ENCODE results near the gene RNF222.

DNA sequence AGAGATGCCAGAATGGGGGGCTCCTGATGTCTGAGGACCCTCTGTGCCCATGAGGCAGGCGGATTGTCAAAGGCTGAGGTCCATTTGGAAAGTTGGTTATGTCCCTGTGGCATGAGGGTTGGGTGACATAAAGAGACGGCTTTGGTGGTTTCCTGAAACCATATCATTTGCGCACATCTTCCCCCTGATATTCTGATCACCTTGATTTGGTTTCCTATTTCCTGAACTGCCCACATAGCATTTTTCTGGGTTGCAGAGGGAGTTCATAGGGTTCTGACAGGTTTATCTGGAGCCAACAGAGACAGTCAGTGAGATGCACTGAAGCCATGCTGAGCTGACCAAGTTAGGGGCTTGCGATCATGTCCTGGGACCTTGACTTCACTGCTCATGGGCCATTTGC, 15.7 kb upstream of the RNF222 start:
- TF ChIP-seq, protein P1, sequence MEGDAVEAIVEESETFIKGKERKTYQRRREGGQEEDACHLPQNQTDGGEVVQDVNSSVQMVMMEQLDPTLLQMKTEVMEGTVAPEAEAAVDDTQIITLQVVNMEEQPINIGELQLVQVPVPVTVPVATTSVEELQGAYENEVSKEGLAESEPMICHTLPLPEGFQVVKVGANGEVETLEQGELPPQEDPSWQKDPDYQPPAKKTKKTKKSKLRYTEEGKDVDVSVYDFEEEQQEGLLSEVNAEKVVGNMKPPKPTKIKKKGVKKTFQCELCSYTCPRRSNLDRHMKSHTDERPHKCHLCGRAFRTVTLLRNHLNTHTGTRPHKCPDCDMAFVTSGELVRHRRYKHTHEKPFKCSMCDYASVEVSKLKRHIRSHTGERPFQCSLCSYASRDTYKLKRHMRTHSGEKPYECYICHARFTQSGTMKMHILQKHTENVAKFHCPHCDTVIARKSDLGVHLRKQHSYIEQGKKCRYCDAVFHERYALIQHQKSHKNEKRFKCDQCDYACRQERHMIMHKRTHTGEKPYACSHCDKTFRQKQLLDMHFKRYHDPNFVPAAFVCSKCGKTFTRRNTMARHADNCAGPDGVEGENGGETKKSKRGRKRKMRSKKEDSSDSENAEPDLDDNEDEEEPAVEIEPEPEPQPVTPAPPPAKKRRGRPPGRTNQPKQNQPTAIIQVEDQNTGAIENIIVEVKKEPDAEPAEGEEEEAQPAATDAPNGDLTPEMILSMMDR (IDR thresholded peaks at IDR 0.05; ENCODE audit: control extremely low read depth in 1 of 3, insufficient read depth in 1 of 3, low read depth in 1 of 3, low read length in 3 of 3) = no peak
- TF ChIP-seq POLR2A (IDR thresholded peaks at IDR 0.05; ENCODE audit: control extremely low read depth in 1 of 2, low read depth in 2 of 2, low read length in 2 of 2) = no peak
- no peak for TF ChIP-seq GABPA (IDR thresholded peaks at IDR 0.05; ENCODE audit: borderline replicate concordance, insufficient read depth, low read length)
- no peak for TF ChIP-seq TAF1 (IDR thresholded peaks at IDR 0.05; ENCODE audit: low read depth, low read length)
- TF ChIP-seq, protein P2, sequence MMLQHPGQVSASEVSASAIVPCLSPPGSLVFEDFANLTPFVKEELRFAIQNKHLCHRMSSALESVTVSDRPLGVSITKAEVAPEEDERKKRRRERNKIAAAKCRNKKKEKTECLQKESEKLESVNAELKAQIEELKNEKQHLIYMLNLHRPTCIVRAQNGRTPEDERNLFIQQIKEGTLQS (IDR thresholded peaks at IDR 0.05; ENCODE audit: insufficient read depth, low read depth, low read length) = no peak
- TF ChIP-seq KDM5A (IDR thresholded peaks at IDR 0.05; ENCODE audit: low read length) = no peak
- no peak for TF ChIP-seq CHD1 (IDR thresholded peaks at IDR 0.05; ENCODE audit: low read depth, low read length)
- no peak for TF ChIP-seq TCF12 (IDR thresholded peaks at IDR 0.05; ENCODE audit: low read depth, low read length)
- TF ChIP-seq SUZ12 (IDR thresholded peaks at IDR 0.05; ENCODE audit: low read length) = no peak
- no peak for TF ChIP-seq EZH2 (IDR thresholded peaks at IDR 0.05; ENCODE audit: low read depth, low read length, severe bottlenecking)
- TF ChIP-seq EP300 (IDR thresholded peaks at IDR 0.05; ENCODE audit: borderline replicate concordance in 1 of 2, low read depth in 2 of 2, low read length in 2 of 2) = no peak
- TF ChIP-seq MAFK (IDR thresholded peaks at IDR 0.05; ENCODE audit: low read depth, low read length) = no peak
- no peak for TF ChIP-seq POLR2AphosphoS5 (IDR thresholded peaks at IDR 0.05; ENCODE audit: low read depth, low read length)
- no peak for TF ChIP-seq TBP (IDR thresholded peaks at IDR 0.05; ENCODE audit: low read depth, low read length)

Data from H1 (cell line).